ENCODE measurements around the gene C16orf82.

- TF ChIP-seq GATA3 (IDR thresholded peaks at IDR 0.05; ENCODE audit: low read depth, low read length) (no peak), GATA2 (IDR thresholded peaks at IDR 0.05; ENCODE audit: low read depth, low read length) (no peak)
These were observed 33.3 kb upstream of the C16orf82 start for GRCh38 chr16:27033281-27033979.

Data from SH-SY5Y (cell line).